Endothelial cell of umbilical vein (primary cell): ENCODE measurements around the gene PDSS2. TPM values are rescaled to one million over a fixed set of nuclear protein-coding genes. Genes with fewer than 3 reads are reported as not detected.

ENCODE experiments used
- BruUV-seq: library from RNA; stranded (reverse); fragments of 400-500 nt; replicated peaks from 2 replicates; lab custom pipeline; 2021; lab: Mats Ljungman, UMichigan
- CTCF ChIA-PET: fragments of 300-600, 350-600 bp; sonication (Branson Sonifier 250); formaldehyde crosslinking; loops from one replicate; lab custom pipeline; 2021; ENCODE audit warnings: antibody characterized with exemption, inconsistent platforms; lab: Charles Lee
- POLR2A ChIA-PET: fragments of 300-600, 350-600 bp; sonication (Branson Sonifier 250); formaldehyde crosslinking; loops from one replicate; lab custom pipeline; 2021; ENCODE audit warnings: antibody characterized with exemption, inconsistent platforms; lab: Charles Lee
- DNase-seq: peaks from one replicate; pipeline ENCODE4 v3.0.0-alpha.2; 2011; ENCODE audit warnings: low read depth, low spot score
- FAIRE-seq: peaks from 2 replicates; lab custom pipeline; 2011; peaks lifted over from hg19 to GRCh38; lab: Jason Lieb, UNC
- H2AFZ ChIP-seq: 2 replicates; pipeline ENCODE4 v1.6.0; 2012; ENCODE audit warnings: low read depth, low read length, control low read depth, inconsistent platforms
- H3K27ac ChIP-seq: 2 replicates; pipeline ENCODE4 v1.5.1; 2011; ENCODE audit warnings: low read depth, mild to moderate bottlenecking, control low read depth, low read length, moderate library complexity; ENCODE audit not compliant: insufficient read depth
- H3K27me3 ChIP-seq, 2 experiments: 2 replicates each; pipeline versions ENCODE4 v1.6.0 to v1.6.1; 2011; ENCODE audit warnings: low read length in 2 of 2, mixed read lengths in 1 of 2; ENCODE audit not compliant: control insufficient read depth in 2 of 2, insufficient read depth in 2 of 2
- H3K36me3 ChIP-seq, 2 experiments: 2 replicates in 1 of 2; 3 replicates in 1 of 2; pipeline ENCODE4 v1.5.1; 2011; ENCODE audit warnings: low read length in 2 of 2, mild to moderate bottlenecking in 1 of 2, moderate library complexity in 1 of 2; ENCODE audit not compliant: control insufficient read depth in 2 of 2, insufficient read depth in 2 of 2; ENCODE audit errors: extremely low read depth in 1 of 2
- H3K4me1 ChIP-seq: 3 replicates; pipeline ENCODE4 v1.5.1; 2011; ENCODE audit warnings: mild to moderate bottlenecking, low read length; ENCODE audit not compliant: control insufficient read depth, insufficient read depth; ENCODE audit errors: extremely low read depth
- H3K4me2 ChIP-seq: 2 replicates; pipeline ENCODE4 v1.6.1; 2011; ENCODE audit warnings: low read length, control low read depth, mixed read lengths; ENCODE audit not compliant: insufficient read depth
- H3K4me3 ChIP-seq, 3 experiments: fragments of 200-600 bp in 1 of 3; sonication (generic), shearing (Covaris generic) in 1 of 3; replicated peaks in 1 of 3; 2 replicates each; pipeline ENCODE4 v1.5.1; 2011 to 2016; ENCODE audit warnings: control low read depth in 3 of 3, low read length in 3 of 3, mild to moderate bottlenecking in 2 of 3, inconsistent platforms in 1 of 3, low read depth in 1 of 3, moderate library complexity in 1 of 3; ENCODE audit not compliant: insufficient read depth in 1 of 3
- H3K79me2 ChIP-seq: 2 replicates; pipeline ENCODE4 v1.6.0; 2012; ENCODE audit warnings: low read length, inconsistent platforms; ENCODE audit not compliant: control insufficient read depth, insufficient read depth
- H3K9ac ChIP-seq: replicated peaks from 2 replicates; pipeline ENCODE3; 2011; ENCODE audit warnings: low read length, control low read depth; ENCODE audit not compliant: insufficient read depth; ENCODE audit errors: extremely low read depth
- H3K9me1 ChIP-seq: replicated peaks from 3 replicates; pipeline ENCODE4 v1.6.0; 2011; ENCODE audit warnings: mild to moderate bottlenecking, low read length; ENCODE audit not compliant: control insufficient read depth, insufficient read depth; ENCODE audit errors: extremely low read depth
- H3K9me3 ChIP-seq: replicated peaks from 2 replicates; pipeline ENCODE4 v1.5.1; 2012; ENCODE audit warnings: low read length, inconsistent platforms; ENCODE audit not compliant: control insufficient read depth, insufficient read depth
- H4K20me1 ChIP-seq: replicated peaks from 2 replicates; pipeline ENCODE3; 2011; ENCODE audit warnings: mild to moderate bottlenecking, low read length; ENCODE audit not compliant: control insufficient read depth, insufficient read depth; ENCODE audit errors: extremely low read depth
- CTCF ChIP-seq, 2 donors: IDR thresholded peaks; 1 replicate in 1 of 2; 2 replicates in 1 of 2; pipeline ENCODE4 v1.5.1; 2011; ENCODE audit warnings: low read length in 2 of 2, mild to moderate bottlenecking in 2 of 2, moderate library complexity in 2 of 2, control low read depth in 1 of 2, inconsistent platforms in 1 of 2, low read depth in 1 of 2; ENCODE audit not compliant: insufficient read depth in 1 of 2; ENCODE audit errors: extremely low read depth in 1 of 2
- EZH2 ChIP-seq: IDR thresholded peaks from 2 replicates; pipeline ENCODE4 v1.6.1; 2012; ENCODE audit warnings: borderline replicate concordance, low read depth, mild to moderate bottlenecking, moderate library complexity, low read length, inconsistent platforms; ENCODE audit not compliant: severe bottlenecking
- FOS ChIP-seq: IDR thresholded peaks from 2 replicates; pipeline ENCODE4 v1.6.1; 2011; ENCODE audit warnings: mild to moderate bottlenecking, low read length, moderate library complexity, borderline replicate concordance; ENCODE audit not compliant: insufficient read depth
- GATA2 ChIP-seq: IDR thresholded peaks from 2 replicates; pipeline ENCODE4 v1.7.0; 2011; ENCODE audit warnings: low read depth, mild to moderate bottlenecking, moderate library complexity, mixed read lengths, low read length; ENCODE audit not compliant: insufficient read length, insufficient read depth
- JUN ChIP-seq: IDR thresholded peaks from 2 replicates; pipeline ENCODE4 v1.6.1; 2011; ENCODE audit warnings: borderline replicate concordance, low read depth; ENCODE audit not compliant: insufficient read length, insufficient read depth
- MYC ChIP-seq: IDR thresholded peaks from one replicate; pipeline ENCODE4 v1.6.1; 2011; ENCODE audit warnings: mild to moderate bottlenecking, low read depth, low read length
- POLR2A ChIP-seq: IDR thresholded peaks from 2 replicates; pipeline ENCODE4 v1.6.1; 2012; ENCODE audit warnings: low read depth, mild to moderate bottlenecking, control low read depth, low read length
- POLR2AphosphoS5 ChIP-seq: IDR thresholded peaks from 2 replicates; pipeline ENCODE4 v1.6.1; 2012; ENCODE audit warnings: low read depth, mild to moderate bottlenecking, control low read depth, low read length, moderate library complexity; ENCODE audit not compliant: insufficient read depth
- dilution Hi-C: fragments of 300-500 bp; cut with MboI; formaldehyde crosslinking; loops from one replicate; pipeline ENCODE4 v1.15.0; 2019; ENCODE audit warnings: low sequenced_read_pairs; ENCODE audit not compliant: extremely low pct_ligation_motif_present
- intact Hi-C: fragments of 100-400 bp; cut with micrococcal nuclease; formaldehyde crosslinking; loops from one replicate; pipeline ENCODE4 v1.10.0; 2022
- polyA plus RNA-seq, 4 experiments: library from polyadenylated mRNA; depleted of rRNA in 3 of 4; stranded (reverse) in 3 of 4; unstranded in 1 of 4; fragments of >200 nt; gene quantifications; 2 replicates each; pipeline versions ENCODE4 v1.2.1 to v1.2.3, GENCODE V29; 2011 to 2012; ENCODE audit warnings: missing spikeins in 1 of 4
- total RNA-seq: library from RNA; stranded (reverse); gene quantifications from 2 replicates; pipeline ENCODE4 v1.2.3, GENCODE V29; 2021
- TF ChIP-seq, protein P1 (sequence below): IDR thresholded peaks from 2 replicates; pipeline ENCODE4 v1.6.1; 2011; ENCODE audit not compliant: insufficient read depth, insufficient read length

PDSS2 gene
- total and polyA plus RNA-seq, 2 donors (not counting 3 experiments of a cell fraction or from before 2014, with no cell fraction given) = 7.6 to 9.3 TPM

DNA sequence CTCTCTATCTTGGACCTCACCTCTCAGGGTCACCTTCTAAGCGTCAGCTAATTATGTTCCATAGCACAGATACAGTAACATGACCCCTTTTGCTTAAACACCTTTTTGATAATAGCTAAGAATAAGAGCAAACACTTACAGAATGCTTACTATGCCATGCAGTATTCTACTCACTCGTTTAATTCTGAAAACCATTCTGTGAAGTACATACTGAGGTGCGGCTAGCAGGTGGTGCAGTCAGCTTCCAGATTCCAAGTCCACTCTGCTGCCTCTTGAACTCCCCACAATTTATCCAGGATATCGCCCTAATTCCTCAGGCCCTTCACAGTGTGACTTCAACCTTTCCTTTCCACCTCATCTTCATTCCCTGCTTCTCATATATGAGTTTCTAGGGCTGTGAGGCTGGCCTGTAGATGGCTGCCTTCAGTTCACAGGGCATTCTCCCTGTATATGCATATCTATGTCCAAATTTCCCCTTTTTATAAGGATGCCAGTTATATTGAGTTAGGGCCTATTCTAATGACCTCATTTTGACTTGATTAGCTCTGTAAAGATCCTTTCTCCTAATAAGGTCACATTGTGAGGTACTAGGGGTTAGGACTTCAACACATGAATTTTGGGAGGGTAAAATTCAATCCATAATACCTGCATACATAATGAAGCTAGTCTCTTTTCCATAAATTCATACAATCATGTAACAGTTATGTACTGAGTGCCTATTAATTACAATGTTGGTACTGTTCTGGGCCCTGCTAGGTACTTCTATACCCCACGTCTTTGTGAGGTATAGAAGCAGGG, 130.1 kb downstream of the PDSS2 start:
- H3K36me3 ChIP-seq = no peaks in the 10 kb centered on the region
- dilution Hi-C loops = no loop called here
- no peak overlapping the region for H3K9ac ChIP-seq
- TF ChIP-seq GATA2 (no peak), JUN (no peak), EZH2 (no peak), POLR2AphosphoS5 (no peak), FOS (no peak), CTCF (IDR thresholded peaks at IDR 0.05; ENCODE audit: extremely low read depth in 1 of 2, insufficient read depth in 1 of 2, low read depth in 1 of 2, low read length in 2 of 2) (no peak), MYC (no peak), POLR2A (no peak)
- TF ChIP-seq, protein P1, sequence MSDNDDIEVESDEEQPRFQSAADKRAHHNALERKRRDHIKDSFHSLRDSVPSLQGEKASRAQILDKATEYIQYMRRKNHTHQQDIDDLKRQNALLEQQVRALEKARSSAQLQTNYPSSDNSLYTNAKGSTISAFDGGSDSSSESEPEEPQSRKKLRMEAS = no peak
- no peak overlapping the region for H3K4me3 ChIP-seq
- H3K9me1 ChIP-seq = no peaks in the 10 kb centered on the region
- no peaks in the 10 kb centered on the region for H3K9me3 ChIP-seq
- H2AFZ ChIP-seq = no peak overlapping the region
- BruUV-seq = no TSS peak
- intact Hi-C loops = loop anchor here (10.0 kb wide), 1 partner anchor 516 kb away; no protein-coding TSS in a partner anchor
- H3K4me1 ChIP-seq = peaks cover 3% of the 10 kb centered on the region
- H4K20me1 ChIP-seq = no peaks in the 10 kb centered on the region
- no peak for FAIRE-seq
- H3K79me2 ChIP-seq = no peaks in the 10 kb centered on the region
- POLR2A ChIA-PET = no interaction called here
- no peak for DNase-seq
- no peaks in the 10 kb centered on the region for H3K27me3 ChIP-seq
- no peak overlapping the region for H3K4me2 ChIP-seq
- H3K27ac ChIP-seq = no peak overlapping the region
- CTCF ChIA-PET = interaction anchor here (1.1 to 2.0 kb wide), 2 partner anchors 9 to 11 kb away, joined by 3 to 8 read pairs; no protein-coding TSS in a partner anchor
